Measurements from ENCODE around the gene NETO2.

GRCh38 chr16:47069313-47069712 lies 74.4 kb downstream of the NETO2 start:
- TF ChIP-seq, protein P1, sequence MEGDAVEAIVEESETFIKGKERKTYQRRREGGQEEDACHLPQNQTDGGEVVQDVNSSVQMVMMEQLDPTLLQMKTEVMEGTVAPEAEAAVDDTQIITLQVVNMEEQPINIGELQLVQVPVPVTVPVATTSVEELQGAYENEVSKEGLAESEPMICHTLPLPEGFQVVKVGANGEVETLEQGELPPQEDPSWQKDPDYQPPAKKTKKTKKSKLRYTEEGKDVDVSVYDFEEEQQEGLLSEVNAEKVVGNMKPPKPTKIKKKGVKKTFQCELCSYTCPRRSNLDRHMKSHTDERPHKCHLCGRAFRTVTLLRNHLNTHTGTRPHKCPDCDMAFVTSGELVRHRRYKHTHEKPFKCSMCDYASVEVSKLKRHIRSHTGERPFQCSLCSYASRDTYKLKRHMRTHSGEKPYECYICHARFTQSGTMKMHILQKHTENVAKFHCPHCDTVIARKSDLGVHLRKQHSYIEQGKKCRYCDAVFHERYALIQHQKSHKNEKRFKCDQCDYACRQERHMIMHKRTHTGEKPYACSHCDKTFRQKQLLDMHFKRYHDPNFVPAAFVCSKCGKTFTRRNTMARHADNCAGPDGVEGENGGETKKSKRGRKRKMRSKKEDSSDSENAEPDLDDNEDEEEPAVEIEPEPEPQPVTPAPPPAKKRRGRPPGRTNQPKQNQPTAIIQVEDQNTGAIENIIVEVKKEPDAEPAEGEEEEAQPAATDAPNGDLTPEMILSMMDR (IDR thresholded peaks at IDR 0.05; ENCODE audit: extremely low read depth in 1 of 2, insufficient read depth in 1 of 2, low read depth in 1 of 2, low read length in 2 of 2) = no peak
- TF ChIP-seq POLR2A (IDR thresholded peaks at IDR 0.05; ENCODE audit: low read depth, low read length) = no peak
- TF ChIP-seq EZH2 (IDR thresholded peaks at IDR 0.05; ENCODE audit: borderline replicate concordance, low read depth, low read length, severe bottlenecking) = no peak
- no peak for TF ChIP-seq GATA2 (IDR thresholded peaks at IDR 0.05; ENCODE audit: insufficient read depth, insufficient read length, low read depth, low read length)
- TF ChIP-seq FOS (IDR thresholded peaks at IDR 0.05; ENCODE audit: borderline replicate concordance, insufficient read depth, low read length) = no peak
- TF ChIP-seq, protein P2, sequence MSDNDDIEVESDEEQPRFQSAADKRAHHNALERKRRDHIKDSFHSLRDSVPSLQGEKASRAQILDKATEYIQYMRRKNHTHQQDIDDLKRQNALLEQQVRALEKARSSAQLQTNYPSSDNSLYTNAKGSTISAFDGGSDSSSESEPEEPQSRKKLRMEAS (IDR thresholded peaks at IDR 0.05; ENCODE audit: insufficient read depth, insufficient read length) = no peak
- no peak for TF ChIP-seq POLR2AphosphoS5 (IDR thresholded peaks at IDR 0.05; ENCODE audit: insufficient read depth, low read depth, low read length)

Measured in endothelial cell of umbilical vein (primary cell).